ENCODE results near the gene INCA1. TPM values are rescaled to one million over a fixed set of nuclear protein-coding genes. Genes with fewer than 3 reads are reported as not detected.

The INCA1 gene
- total and polyA plus RNA-seq, 2 of the 13 experiments (the other 11 are each of a cell fraction or from before 2014, with no cell fraction given): 0.93 to 2.6 TPM

- TF ChIP-seq HNRNPUL1 (IDR thresholded peaks at IDR 0.05; ENCODE audit: low read depth, low read length) (no peak), HMG20A (CRISPR knock-in tag; IDR thresholded peaks at IDR 0.05; ENCODE audit: borderline replicate concordance) (no peak), STAG1 (CRISPR knock-in tag; IDR thresholded peaks at IDR 0.05) (no peak), FLYWCH1 (CRISPR knock-in tag; IDR thresholded peaks at IDR 0.05) (no peak), TCF12 (IDR thresholded peaks at IDR 0.05) (no peak), TCF12 (CRISPR knock-in tag; IDR thresholded peaks at IDR 0.05) (no peak), DNMT1 (CRISPR knock-in tag; IDR thresholded peaks at IDR 0.05) (no peak), BRF2 (CRISPR knock-in tag; IDR thresholded peaks at IDR 0.05) (no peak), RORA (CRISPR knock-in tag; IDR thresholded peaks at IDR 0.05) (no peak), HINFP (CRISPR knock-in tag; IDR thresholded peaks at IDR 0.05; ENCODE audit: low read depth) (no peak), ZNF879 (CRISPR knock-in tag; IDR thresholded peaks at IDR 0.05) (no peak), ZNF674 (CRISPR knock-in tag; IDR thresholded peaks at IDR 0.05; ENCODE audit: low read depth) (no peak), ZBTB8A (CRISPR knock-in tag; IDR thresholded peaks at IDR 0.05; ENCODE audit: borderline replicate concordance, low read depth) (no peak), PRPF4 (IDR thresholded peaks at IDR 0.05; ENCODE audit: low read depth, low read length, poor library complexity, severe bottlenecking) (no peak), CCDC6 (CRISPR knock-in tag; IDR thresholded peaks at IDR 0.05) (0 out of 2 replicates have a peak, but pooled peaks have one; percentile 27), ZFP36L2 (CRISPR knock-in tag; IDR thresholded peaks at IDR 0.05) (no peak), MAFG (CRISPR knock-in tag; IDR thresholded peaks at IDR 0.05) (no peak), MXD3 (CRISPR knock-in tag; IDR thresholded peaks at IDR 0.05) (no peak), HNRNPH1 (optimal IDR thresholded peaks at IDR 0.05; ENCODE audit: low read depth, low read length) (no peak), NBN (conservative IDR thresholded peaks at IDR 0.05) (no peak), POGZ (CRISPR knock-in tag; IDR thresholded peaks at IDR 0.05) (0 out of 2 replicates have a peak, but pooled peaks have one; percentile 25), PAWR (CRISPR knock-in tag; IDR thresholded peaks at IDR 0.05; ENCODE audit: borderline replicate concordance) (no peak), THRA (CRISPR knock-in tag; IDR thresholded peaks at IDR 0.05; ENCODE audit: borderline replicate concordance) (no peak), SNAI1 (CRISPR knock-in tag; IDR thresholded peaks at IDR 0.05; ENCODE audit: borderline replicate concordance) (no peak), ZNF709 (CRISPR knock-in tag; IDR thresholded peaks at IDR 0.05) (no peak), MTERF4 (CRISPR knock-in tag; IDR thresholded peaks at IDR 0.05) (no peak)
These were observed 57.3 kb downstream of the INCA1 start, which contains the start of the genes RNF167 and SLC25A11 (continued) for GRCh38 chr17:4939796-4940554.

All from HepG2 (cell line).